DND-41 (cell line): ENCODE measurements around the gene ITGB7.

Source experiments
- EZH2 ChIP-seq: IDR thresholded peaks from 3 replicates; pipeline ENCODE4 v1.6.1; 2012; ENCODE audit warnings: borderline replicate concordance, low read depth, mild to moderate bottlenecking, moderate library complexity, low read length, inconsistent platforms; ENCODE audit not compliant: severe bottlenecking
- TF ChIP-seq, protein P1 (sequence below): IDR thresholded peaks from 2 replicates; pipeline ENCODE4 v1.5.1; 2012; ENCODE audit warnings: borderline replicate concordance, low read length, moderate library complexity, mild to moderate bottlenecking; ENCODE audit not compliant: poor library complexity, severe bottlenecking; ENCODE audit errors: extremely low read depth

DNA sequence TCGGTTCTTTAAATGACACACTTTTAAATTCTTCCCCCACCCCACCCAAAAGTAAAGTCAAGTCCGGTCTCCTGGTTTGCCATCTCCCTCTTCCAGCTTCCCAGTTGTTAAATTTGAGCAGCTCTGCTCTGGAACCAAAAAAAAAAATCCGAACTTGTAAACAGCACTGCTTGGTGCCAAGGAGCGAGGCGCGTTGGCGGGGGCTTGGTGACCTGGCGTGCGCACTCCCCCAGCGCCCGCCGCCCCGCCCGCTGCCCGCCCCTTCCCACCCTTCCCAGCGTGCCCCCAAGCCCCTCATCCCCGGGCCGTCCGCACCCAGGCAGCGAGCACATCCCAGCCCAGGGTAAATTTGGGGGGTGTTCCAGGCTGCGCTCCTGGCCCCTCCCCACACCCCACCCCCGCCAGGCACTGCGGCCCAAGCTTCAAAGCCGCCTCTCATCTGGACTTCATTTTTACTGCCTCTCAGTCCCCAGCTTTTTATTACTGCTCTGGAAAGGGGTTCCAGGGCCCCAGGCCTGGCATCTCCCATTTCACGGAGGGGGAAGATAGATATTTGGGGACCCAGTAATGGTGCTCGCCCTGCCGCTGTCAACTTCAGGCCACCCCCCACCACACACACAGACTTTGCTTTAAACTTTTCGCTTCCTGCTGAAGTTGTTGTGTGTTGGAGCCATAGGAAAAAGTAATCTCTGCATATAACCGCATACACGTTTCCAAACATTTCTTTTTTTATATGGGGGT is 11.7 kb upstream of the ITGB7 start:
- TF ChIP-seq, protein P1, sequence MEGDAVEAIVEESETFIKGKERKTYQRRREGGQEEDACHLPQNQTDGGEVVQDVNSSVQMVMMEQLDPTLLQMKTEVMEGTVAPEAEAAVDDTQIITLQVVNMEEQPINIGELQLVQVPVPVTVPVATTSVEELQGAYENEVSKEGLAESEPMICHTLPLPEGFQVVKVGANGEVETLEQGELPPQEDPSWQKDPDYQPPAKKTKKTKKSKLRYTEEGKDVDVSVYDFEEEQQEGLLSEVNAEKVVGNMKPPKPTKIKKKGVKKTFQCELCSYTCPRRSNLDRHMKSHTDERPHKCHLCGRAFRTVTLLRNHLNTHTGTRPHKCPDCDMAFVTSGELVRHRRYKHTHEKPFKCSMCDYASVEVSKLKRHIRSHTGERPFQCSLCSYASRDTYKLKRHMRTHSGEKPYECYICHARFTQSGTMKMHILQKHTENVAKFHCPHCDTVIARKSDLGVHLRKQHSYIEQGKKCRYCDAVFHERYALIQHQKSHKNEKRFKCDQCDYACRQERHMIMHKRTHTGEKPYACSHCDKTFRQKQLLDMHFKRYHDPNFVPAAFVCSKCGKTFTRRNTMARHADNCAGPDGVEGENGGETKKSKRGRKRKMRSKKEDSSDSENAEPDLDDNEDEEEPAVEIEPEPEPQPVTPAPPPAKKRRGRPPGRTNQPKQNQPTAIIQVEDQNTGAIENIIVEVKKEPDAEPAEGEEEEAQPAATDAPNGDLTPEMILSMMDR: no peak
- no peak for TF ChIP-seq EZH2
